Right renal cortex interstitium (tissue), 3 donors: ENCODE results near the gene CSRP3. TPM values are rescaled to one million over a fixed set of nuclear protein-coding genes. Genes with fewer than 3 reads are reported as not detected.

ENCODE experiments used
- DNase-seq, 3 donors: peaks; one replicate each; pipeline ENCODE4 v3.0.0-alpha.2; 2013; ENCODE audit warnings: low read depth in 3 of 3, low spot score in 2 of 3
- polyA plus RNA-seq, 3 donors: library from polyadenylated mRNA; unstranded; fragments of 120-200 nt; gene quantifications; one replicate each; pipeline ENCODE4 v1.2.1, GENCODE V29; 2013; ENCODE audit not compliant: insufficient read length in 3 of 3

CSRP3 gene
- polyA plus RNA-seq, 3 donors = 0.50 to 1.5 TPM; not detected in 1

GRCh38 chr11:19226378-19227195, 24.8 kb upstream of the CSRP3 start:
- DNase-seq = no peak

DNA sequence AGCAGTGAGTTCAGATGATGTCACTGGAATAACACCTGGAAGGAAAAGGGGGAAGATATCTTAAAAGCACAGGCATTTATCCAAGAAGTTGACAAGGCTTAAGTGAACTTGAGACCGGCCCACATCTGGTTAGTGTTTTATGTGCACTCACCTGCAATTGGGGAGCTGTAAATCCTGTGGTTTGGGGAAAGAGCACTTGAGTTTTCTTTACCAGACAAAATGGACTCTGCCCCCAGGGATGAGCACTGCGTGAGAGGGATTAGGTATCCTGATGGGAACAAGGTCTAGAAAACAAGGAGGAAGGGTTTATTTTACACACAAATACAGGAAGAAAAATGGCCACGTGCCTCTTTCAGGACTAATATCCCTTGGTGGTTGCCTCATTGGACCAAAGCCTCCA, 23.8 kb upstream of the CSRP3 start:
- DNase-seq = no peak

DNA sequence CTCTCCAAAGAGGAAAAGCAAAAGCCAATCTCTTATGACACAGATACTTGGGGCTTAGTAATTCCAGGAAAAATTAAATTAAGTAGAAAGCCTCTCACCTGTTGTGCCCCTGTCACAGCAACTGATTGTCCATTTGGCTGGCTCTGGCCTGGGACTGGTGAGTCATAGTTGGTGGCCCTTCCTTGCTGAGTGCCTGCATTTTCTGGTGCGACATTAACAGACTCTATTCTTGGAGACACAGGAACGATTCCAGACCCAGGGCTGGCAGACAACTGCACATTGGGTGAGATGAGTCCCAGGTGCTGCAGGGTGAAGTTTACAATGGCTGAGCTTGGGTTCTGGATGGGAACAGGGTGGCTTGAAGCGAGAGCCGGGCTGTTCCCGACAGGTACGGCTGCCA, 23.3 kb upstream of the CSRP3 start:
- DNase-seq = no peak

GRCh38 chr11:19220903-19221724, 19.3 kb upstream of the CSRP3 start:
- no peak for DNase-seq

DNA sequence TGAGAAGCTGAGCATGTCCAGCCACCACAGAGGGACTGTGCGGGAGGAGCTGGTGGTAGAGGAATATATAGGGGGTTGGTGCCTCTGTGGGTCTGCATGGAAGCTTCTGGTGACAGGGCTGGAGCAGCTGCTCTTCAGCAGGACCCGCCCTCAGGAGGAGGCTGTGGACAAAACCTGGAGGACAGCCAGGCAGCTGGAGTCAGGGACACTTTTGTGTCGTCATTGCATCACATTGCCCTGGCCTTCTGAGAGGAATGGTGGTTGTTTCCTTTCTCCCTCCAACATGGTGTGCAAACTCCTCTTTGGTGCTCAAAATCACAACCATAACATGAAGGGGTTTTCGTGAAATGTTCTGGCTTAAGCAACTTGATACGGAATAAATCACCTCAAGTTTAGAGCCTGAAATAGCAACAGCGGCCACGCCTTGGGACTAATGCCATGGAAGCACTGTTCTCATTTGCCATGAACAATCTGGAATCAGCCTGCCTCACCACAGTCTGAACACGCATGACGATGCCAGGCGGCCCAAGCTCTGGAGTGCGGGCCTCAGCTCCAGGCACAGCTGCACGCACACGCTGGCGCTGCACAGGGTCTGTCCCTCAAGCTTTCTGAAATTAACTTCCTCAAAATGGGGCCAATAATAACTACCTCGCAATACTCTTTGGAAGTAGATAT, 17.1 kb upstream of the CSRP3 start:
- no peak for DNase-seq

GRCh38 chr11:19218216-19218615, 16.4 kb upstream of the CSRP3 start:
- DNase-seq = no peak

DNA sequence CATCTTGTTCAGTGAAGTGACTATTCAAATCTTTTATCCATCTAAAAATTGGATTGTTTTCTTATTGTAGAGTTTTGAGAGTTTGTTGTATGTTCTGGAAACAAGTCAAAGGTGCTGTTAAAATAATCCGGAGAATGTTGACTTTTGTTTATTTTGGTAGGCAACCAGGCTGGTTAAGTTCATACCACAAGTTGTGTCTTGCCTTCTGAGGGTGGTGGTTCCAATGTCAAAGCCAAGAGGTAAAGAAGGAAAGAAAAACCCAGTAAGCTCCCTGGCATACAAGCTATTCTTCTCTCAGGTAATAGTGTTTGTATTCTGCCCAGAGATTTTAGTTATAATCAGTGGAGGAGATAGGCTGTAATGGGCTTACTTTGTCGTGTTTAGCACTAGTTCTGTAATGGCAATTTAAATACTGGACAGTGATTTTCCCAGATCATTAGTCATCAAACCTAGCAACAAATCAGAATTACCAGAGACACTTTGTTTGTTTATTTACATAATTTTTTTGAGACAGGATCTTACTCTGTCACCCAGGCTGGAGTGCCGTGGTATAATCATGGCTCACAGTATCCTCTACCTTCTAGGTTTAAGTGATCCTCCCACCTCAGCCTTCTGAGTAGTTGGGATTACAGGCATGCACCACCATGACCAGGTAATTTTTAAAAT, 15.1 kb upstream of the CSRP3 start:
- no peak for DNase-seq

DNA sequence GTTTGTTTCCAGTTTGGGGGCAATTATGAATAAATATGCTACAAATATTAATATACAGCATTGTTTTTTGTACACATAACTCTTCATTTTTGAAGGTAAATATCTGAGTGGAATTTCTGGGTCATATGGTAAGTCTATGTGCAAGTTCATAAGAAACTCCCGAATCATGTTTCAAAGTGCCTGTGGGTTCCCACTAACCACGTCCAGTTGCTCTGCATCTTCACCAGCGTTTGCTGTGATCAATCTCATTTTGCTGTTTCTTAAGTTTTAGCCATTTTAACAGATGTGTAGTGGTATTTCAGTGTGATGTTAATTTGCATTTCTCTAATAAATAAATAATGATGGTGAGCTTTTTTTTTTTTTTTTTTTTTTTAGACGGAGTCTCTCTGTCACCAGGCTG, 14.2 kb upstream of the CSRP3 start:
- DNase-seq = no peak

- DNase-seq = no peak
These were observed 8.0 kb upstream of the CSRP3 start for GRCh38 chr11:19209617-19210370.

GRCh38 chr11:19208959-19209546, 7.3 kb upstream of the CSRP3 start:
- DNase-seq = no peak

- DNase-seq = no peak
These were observed 6.4 kb upstream of the CSRP3 start for GRCh38 chr11:19208181-19208580.

DNA sequence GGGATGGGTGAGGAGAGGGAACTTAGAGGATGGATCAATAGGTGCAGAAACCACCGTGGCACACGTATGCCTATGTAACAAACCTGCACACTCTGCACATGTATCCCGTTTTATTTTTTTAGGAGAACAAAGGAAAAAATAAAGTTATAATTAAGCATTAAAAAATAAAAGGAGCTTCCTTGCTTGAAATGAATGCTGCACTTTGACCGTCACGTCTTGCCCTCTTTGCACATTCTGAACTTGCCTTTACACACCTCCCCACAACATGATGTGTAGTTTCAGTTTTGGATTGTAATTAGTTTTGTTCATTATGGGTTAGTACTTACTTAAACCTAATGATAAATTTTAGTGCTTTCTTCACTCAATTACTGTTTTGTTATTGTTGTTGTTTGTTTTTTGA, 3.1 kb upstream of the CSRP3 start:
- no peak for DNase-seq

- no peak for DNase-seq
These were observed 1.2 kb downstream of the CSRP3 start for GRCh38 chr11:19200410-19201201.

GRCh38 chr11:19199771-19200170, 2.0 kb downstream of the CSRP3 start:
- no peak for DNase-seq

DNA sequence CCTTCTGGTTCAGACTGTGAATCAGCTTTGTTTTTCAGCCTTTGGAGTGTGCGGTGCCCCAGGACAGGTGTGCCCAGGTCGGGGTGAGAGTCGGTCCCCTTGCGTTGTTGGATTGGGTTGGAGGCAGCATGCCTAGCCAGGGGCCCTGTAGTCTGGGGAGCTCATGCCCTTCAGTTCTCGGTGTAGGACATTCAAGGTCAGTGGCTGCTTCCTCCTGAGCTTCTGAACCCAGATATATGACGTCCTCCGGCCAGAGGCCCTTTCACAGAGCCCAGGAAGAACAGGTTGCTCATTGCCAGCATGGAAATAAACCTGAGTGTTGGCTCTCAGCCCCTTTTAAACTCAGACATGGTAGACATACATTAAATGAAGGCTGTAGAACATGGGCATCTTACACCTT, 2.7 kb downstream of the CSRP3 start:
- DNase-seq = no peak

DNA sequence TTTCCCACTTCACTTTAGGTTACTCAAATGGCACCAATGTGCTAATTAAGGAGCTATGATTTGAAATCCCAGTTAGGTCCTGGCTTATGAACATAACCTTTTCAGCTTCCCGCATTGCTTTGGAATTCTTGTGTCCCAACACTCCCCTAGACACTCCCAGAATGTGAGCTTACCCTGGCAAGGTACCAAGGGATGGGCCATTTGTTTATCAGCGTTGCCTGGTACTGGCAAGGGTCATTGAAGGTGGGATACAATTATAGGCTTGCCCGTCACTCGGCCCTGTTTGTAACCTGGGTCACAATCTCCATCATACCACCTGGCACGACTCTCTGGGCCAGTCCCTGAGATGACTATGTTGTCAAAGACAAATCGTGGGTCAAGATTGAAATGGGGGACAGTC, 5.4 kb downstream of the CSRP3 start:
- no peak for DNase-seq

- DNase-seq = no peak
These were observed 7.0 kb downstream of the CSRP3 start for GRCh38 chr11:19194620-19195308.

DNA sequence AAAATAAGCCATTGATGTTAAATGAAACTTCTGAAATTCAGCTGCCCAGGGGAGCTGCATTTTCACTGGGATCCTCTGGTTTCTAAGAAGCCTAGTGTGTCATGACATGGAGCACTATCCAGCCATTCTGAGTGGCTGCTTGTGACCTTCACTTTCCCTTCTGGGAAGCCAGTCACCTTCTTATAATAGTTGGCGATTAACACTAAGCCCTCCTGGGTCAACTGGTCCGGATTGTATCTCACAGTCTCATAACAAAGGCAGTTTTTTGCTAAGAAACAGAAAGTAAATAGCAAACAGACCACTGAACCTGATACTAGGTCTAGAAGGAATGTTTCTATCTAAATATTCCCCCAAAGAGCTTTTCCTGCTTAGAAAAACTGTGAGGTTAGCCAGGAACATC, 7.9 kb downstream of the CSRP3 start:
- DNase-seq = no peak
